IMR-90 (cell line): ENCODE results near the gene NUP88. TPM values are rescaled to one million over a fixed set of nuclear protein-coding genes. Genes with fewer than 3 reads are reported as not detected.

Source experiments
- ATAC-seq: fragments of 200-7000 bp; cut with Tn5 transposase; 2 replicates; pipeline ENCODE4 v1.9.1; 2020; ENCODE audit warnings: low read depth, mild to moderate bottlenecking, moderate library complexity
- BruUV-seq: library from RNA; stranded (reverse); fragments of 400-500 nt; replicated peaks from 2 replicates; lab custom pipeline; 2021; lab: Mats Ljungman, UMichigan
- CTCF ChIA-PET: fragments of 300-600 bp; formaldehyde crosslinking; extraction: SDS; loops from one replicate; lab custom pipeline; 2021; ENCODE audit warnings: antibody characterized with exemption; lab: Yijun Ruan, JAX
- POLR2A ChIA-PET: fragments of 300-600 bp; sonication (Branson Sonifier 250); formaldehyde crosslinking; loops from one replicate; lab custom pipeline; 2022; ENCODE audit warnings: antibody characterized with exemption; ENCODE audit not compliant: unreplicated experiment; lab: Charles Lee
- DNase-seq: peaks from one replicate; pipeline ENCODE4 v3.0.0; 2013
- H2AFZ ChIP-seq: replicated peaks from 2 replicates; pipeline ENCODE3; 2013; ENCODE audit warnings: low read length, mild to moderate bottlenecking; ENCODE audit not compliant: poor library complexity
- H2AK5ac ChIP-seq: 2 replicates; pipeline ENCODE4 v1.6.1; 2013; ENCODE audit warnings: low read depth, low read length, inconsistent platforms
- H2AK9ac ChIP-seq: replicated peaks from 2 replicates; pipeline ENCODE3; 2013; ENCODE audit warnings: mild to moderate bottlenecking, low read depth, low read length, moderate library complexity; ENCODE audit not compliant: poor library complexity
- H2BK120ac ChIP-seq: 2 replicates; pipeline ENCODE4 v1.6.1; 2013; ENCODE audit warnings: low read depth, low read length, inconsistent platforms
- H2BK15ac ChIP-seq: 3 replicates; pipeline ENCODE4 v1.6.1; 2013; ENCODE audit warnings: low read depth, low read length, inconsistent platforms
- H2BK20ac ChIP-seq: 2 replicates; pipeline ENCODE4 v1.6.1; 2013; ENCODE audit warnings: low read depth, mild to moderate bottlenecking, inconsistent platforms, low read length, moderate library complexity
- H2BK5ac ChIP-seq: 2 replicates; pipeline ENCODE4 v1.6.1; 2013; ENCODE audit warnings: mild to moderate bottlenecking, low read depth, low read length, inconsistent platforms; ENCODE audit not compliant: poor library complexity, severe bottlenecking
- H3K14ac ChIP-seq: replicated peaks from 2 replicates; pipeline ENCODE4 v1.6.1; 2013; ENCODE audit warnings: low read depth, low read length, inconsistent platforms
- H3K18ac ChIP-seq: 2 replicates; pipeline ENCODE4 v1.6.1; 2013; ENCODE audit warnings: low read depth, low read length, control low read depth
- H3K23ac ChIP-seq: 2 replicates; pipeline ENCODE4 v1.6.1; 2013; ENCODE audit warnings: low read depth, low read length, inconsistent platforms
- H3K27ac ChIP-seq: 2 replicates; pipeline ENCODE4 v1.5.1; 2013; ENCODE audit warnings: mild to moderate bottlenecking, control low read depth, low read length; ENCODE audit not compliant: insufficient read depth
- H3K27me3 ChIP-seq: 2 replicates; pipeline ENCODE4 v1.6.1; 2013; ENCODE audit warnings: low read length; ENCODE audit not compliant: control insufficient read depth, insufficient read depth
- H3K36me3 ChIP-seq: 2 replicates; pipeline ENCODE4 v1.6.1; 2013; ENCODE audit warnings: low read length, mixed read lengths; ENCODE audit not compliant: control insufficient read depth, insufficient read depth
- H3K4ac ChIP-seq: 2 replicates; pipeline ENCODE4 v1.6.1; 2013; ENCODE audit warnings: low read depth, low read length, inconsistent platforms
- H3K4me1 ChIP-seq: 2 replicates; pipeline ENCODE4 v1.6.1; 2013; ENCODE audit warnings: low read length, mixed read lengths; ENCODE audit not compliant: control insufficient read depth, insufficient read depth
- H3K4me2 ChIP-seq: 2 replicates; pipeline ENCODE4 v1.6.1; 2013; ENCODE audit warnings: low read depth, mild to moderate bottlenecking, control low read depth, low read length, moderate library complexity
- H3K4me3 ChIP-seq: 2 replicates; pipeline ENCODE4 v1.5.1; 2013; ENCODE audit warnings: low read depth, mild to moderate bottlenecking, control low read depth, low read length, moderate library complexity; ENCODE audit not compliant: insufficient read depth
- H3K56ac ChIP-seq: 2 replicates; pipeline ENCODE4 v1.6.1; 2013; ENCODE audit warnings: low read length, inconsistent platforms; ENCODE audit not compliant: insufficient read depth; ENCODE audit errors: extremely low read depth
- H3K79me1 ChIP-seq, 2 experiments: 2 replicates each; pipeline ENCODE4 v1.6.1; 2013; ENCODE audit warnings: low read length in 2 of 2, inconsistent platforms in 1 of 2, low read depth in 1 of 2
- H3K9ac ChIP-seq: 2 replicates; pipeline ENCODE4 v1.6.1; 2013; ENCODE audit warnings: low read depth, low read length, control low read depth
- H3K9me1 ChIP-seq: 2 replicates; pipeline ENCODE4 v1.6.1; 2013; ENCODE audit warnings: low read length, inconsistent platforms; ENCODE audit not compliant: insufficient read depth
- H3K9me3 ChIP-seq: 2 replicates; pipeline ENCODE4 v1.6.1; 2013; ENCODE audit warnings: low read length; ENCODE audit not compliant: control insufficient read depth, insufficient read depth
- H4K20me1 ChIP-seq: 2 replicates; pipeline ENCODE4 v1.6.1; 2013; ENCODE audit warnings: low read length, inconsistent platforms; ENCODE audit not compliant: insufficient read depth
- H4K5ac ChIP-seq: 2 replicates; pipeline ENCODE4 v1.6.1; 2013; ENCODE audit warnings: mild to moderate bottlenecking, low read depth, low read length, control low read depth
- H4K8ac ChIP-seq, 2 experiments: 2 replicates each; pipeline ENCODE4 v1.6.1; 2013; ENCODE audit warnings: low read depth in 2 of 2, low read length in 2 of 2, control low read depth in 1 of 2, inconsistent platforms in 1 of 2
- H4K91ac ChIP-seq: 2 replicates; pipeline ENCODE4 v1.6.1; 2013; ENCODE audit warnings: low read depth, low read length, inconsistent platforms; ENCODE audit not compliant: insufficient read depth
- BHLHE40 ChIP-seq: fragments of 150-350 bp; IDR thresholded peaks from 2 replicates; pipeline ENCODE4 v1.6.1; 2016; ENCODE audit warnings: mild to moderate bottlenecking, low read depth, low read length
- CEBPB ChIP-seq: IDR thresholded peaks from 2 replicates; pipeline ENCODE4 v1.6.1; 2012; ENCODE audit warnings: low read depth, low read length, improper control_type of control experiment
- CHD1 ChIP-seq: IDR thresholded peaks from 2 replicates; pipeline ENCODE4 v1.6.1; 2012; ENCODE audit warnings: low read depth, low read length, improper control_type of control experiment
- CTCF ChIP-seq: conservative IDR thresholded peaks from 2 replicates; pipeline ENCODE4 v1.5.1; 2012; ENCODE audit warnings: mild to moderate bottlenecking, low read depth, low read length, improper control_type of control experiment
- ELK1 ChIP-seq: fragments of 150-350 bp; IDR thresholded peaks from 2 replicates; pipeline ENCODE4 v1.6.1; 2016; ENCODE audit warnings: low read depth, mild to moderate bottlenecking, low read length, moderate library complexity, borderline replicate concordance
- FOS ChIP-seq: fragments of 150-350 bp; IDR thresholded peaks from 2 replicates; pipeline ENCODE4 v1.6.1; 2016; ENCODE audit warnings: low read depth, low read length
- MAFK ChIP-seq: IDR thresholded peaks from 2 replicates; pipeline ENCODE4 v1.6.1; 2012; ENCODE audit warnings: low read depth, low read length, improper control_type of control experiment
- MAZ ChIP-seq: IDR thresholded peaks from 2 replicates; pipeline ENCODE4 v1.6.1; 2012; ENCODE audit warnings: low read depth, mild to moderate bottlenecking, low read length, improper control_type of control experiment, moderate library complexity, borderline replicate concordance
- MXI1 ChIP-seq: IDR thresholded peaks from 2 replicates; pipeline ENCODE4 v1.6.1; 2012; ENCODE audit warnings: low read depth, mild to moderate bottlenecking, low read length, moderate library complexity, borderline replicate concordance
- NFE2L2 ChIP-seq: fragments of 150-350 bp; IDR thresholded peaks from 2 replicates; pipeline ENCODE4 v1.6.1; 2016; ENCODE audit warnings: low read depth, mild to moderate bottlenecking, low read length
- POLR2A ChIP-seq: IDR thresholded peaks from 2 replicates; pipeline ENCODE4 v1.6.1; 2012; ENCODE audit warnings: mild to moderate bottlenecking, low read depth, low read length
- RAD21 ChIP-seq: IDR thresholded peaks from 2 replicates; pipeline ENCODE4 v1.6.1; 2012; ENCODE audit warnings: low read length, improper control_type of control experiment
- RCOR1 ChIP-seq: IDR thresholded peaks from 2 replicates; pipeline ENCODE4 v1.6.1; 2012; ENCODE audit warnings: mild to moderate bottlenecking, low read length, improper control_type of control experiment; ENCODE audit not compliant: insufficient replicate concordance
- RFX5 ChIP-seq: IDR thresholded peaks from 2 replicates; pipeline ENCODE4 v1.8.0; 2012; ENCODE audit warnings: low read depth, mild to moderate bottlenecking, low read length, moderate library complexity
- SMC3 ChIP-seq: fragments of 150-350 bp; IDR thresholded peaks from 2 replicates; pipeline ENCODE4 v1.6.1; 2016; ENCODE audit warnings: low read depth, mild to moderate bottlenecking, antibody characterized with exemption, low read length, moderate library complexity
- USF2 ChIP-seq: fragments of 150-350 bp; IDR thresholded peaks from 2 replicates; pipeline ENCODE4 v1.6.1; 2017; ENCODE audit warnings: mild to moderate bottlenecking, antibody characterized with exemption, low read length, low read depth
- WGBS, 2 experiments: methylation state at CpG; one replicate each; pipeline versions ENCODE4 v1.1.5 to v1.1.7; 2013; ENCODE audit warnings: missing lambda C conversion rate in 2 of 2; ENCODE audit not compliant: insufficient read length in 1 of 2; ENCODE audit errors: extremely low coverage in 2 of 2; 5-methylcytosine and 5-hydroxymethylcytosine counted together
- dilution Hi-C: fragments of 300-500 bp; cut with HindIII; formaldehyde crosslinking; loops from one replicate; pipeline ENCODE4 v1.14.3; 2018; ENCODE audit warnings: low sequenced_read_pairs; ENCODE audit not compliant: unreplicated experiment
- in situ Hi-C: fragments of 300-500 bp; cut with MboI; formaldehyde crosslinking; loops from 3 replicates; pipeline ENCODE4 v1.14.3; 2019; ENCODE audit warnings: low sequenced_read_pairs, inconsistent platforms, mixed read lengths
- intact Hi-C: fragments of 100-400 bp; cut with micrococcal nuclease; formaldehyde crosslinking; loops from 2 replicates; pipeline ENCODE4 v1.10.0; 2022
- polyA plus RNA-seq, 3 experiments: library from polyadenylated mRNA; depleted of rRNA; stranded (reverse); fragments of >200 nt; gene quantifications; 2 replicates each; pipeline ENCODE4 v1.2.3, GENCODE V29; 2012; ENCODE audit warnings: low replicate concordance in 1 of 3
- total RNA-seq: library from RNA; depleted of rRNA; stranded (reverse); fragments of >200 nt; gene quantifications from 2 replicates; pipeline ENCODE4 v1.2.3, GENCODE V29; 2012

Gene NUP88
- total and polyA plus RNA-seq, 2 of the 4 experiments (the other 2 are of a cell fraction) = 57.0 to 83.7 TPM

- BruUV-seq = no TSS peak
- Histone ChIP-seq H3K27ac (no peak overlapping the region), H3K9me1 (peaks cover 29% of the 10 kb centered on the region), H2BK120ac (no peak overlapping the region), H3K56ac (no peak overlapping the region), H2BK20ac (no peak overlapping the region), H2AFZ (no peak overlapping the region), H3K4me2 (no peak overlapping the region), H3K4ac (no peak overlapping the region), H2AK5ac (0 out of 2 replicates have a peak overlapping the region, but pooled peaks have one; percentile 4), H3K36me3 (peaks cover 52% of the 10 kb centered on the region), H3K9me3 (no peaks in the 10 kb centered on the region), H3K4me3 (no peak overlapping the region), H2BK5ac (no peak overlapping the region), H3K4me1 (peaks cover 6% of the 10 kb centered on the region), H3K23ac (no peak overlapping the region), H3K27me3 (no peaks in the 10 kb centered on the region), H4K91ac (no peak overlapping the region), H3K9ac (no peak overlapping the region), H4K20me1 (peaks cover 10% of the 10 kb centered on the region; the same call in 1 of the 2 replicates), H2BK15ac (no peak overlapping the region), H3K18ac (no peak overlapping the region), H4K5ac (no peak overlapping the region), H3K14ac (no peak overlapping the region), H2AK9ac (no peak overlapping the region), H4K8ac (no peak overlapping the region), H3K79me1 (peaks cover 44 to 75% of the 10 kb centered on the region in 2 experiments)
- POLR2A ChIA-PET = no interaction called here
- dilution Hi-C loops = no loop called here
- TF ChIP-seq BHLHE40 (no peak), CEBPB (no peak), MXI1 (no peak), RAD21 (no peak), CHD1 (no peak), SMC3 (no peak), MAZ (no peak), RCOR1 (no peak), USF2 (no peak), FOS (no peak), NFE2L2 (no peak), POLR2A (no peak), ELK1 (no peak), MAFK (no peak), CTCF (no peak), RFX5 (no peak)
- CTCF ChIA-PET = no interaction called here
- intact Hi-C loops = no loop called here
- DNase-seq (no peak), ATAC-seq (no peak)
- in situ Hi-C loops = no loop called here
- WGBS, 2 experiments = no CpG with 5 or more reads among the region's 3 CpGs
Observed at GRCh38 chr17:5425826-5426225, 6.4 kb upstream of the NUP88 start.
